MCF 10A (cell line): ENCODE measurements around the gene EP400. TPM values are rescaled to one million over a fixed set of nuclear protein-coding genes. Genes with fewer than 3 reads are reported as not detected.

Source experiments
- BruUV-seq: library from RNA; stranded (reverse); fragments of 400-500 nt; replicated peaks from 2 replicates; lab custom pipeline; 2021; lab: Mats Ljungman, UMichigan
- CTCF ChIA-PET: fragments of 300-600 bp; sonication (Branson Sonifier 250); formaldehyde crosslinking; extraction: SDS; loops from one replicate; lab custom pipeline; 2021; ENCODE audit warnings: antibody characterized with exemption, inconsistent platforms; lab: Yijun Ruan, JAX
- POLR2A ChIA-PET: fragments of 300-600, 350-650 bp; sonication (Branson Sonifier 250); formaldehyde crosslinking; extraction: SDS; loops from one replicate; lab custom pipeline; 2020; ENCODE audit warnings: antibody characterized with exemption, inconsistent platforms; lab: Yijun Ruan, JAX
- DNase-seq: peaks from one replicate; pipeline ENCODE4 v3.0.0-alpha.2; 2018; ENCODE audit not compliant: unreplicated experiment
- H3K27ac Mint-ChIP-seq: one replicate; pipeline ENCODE4 v1.8.0; 2022; ENCODE audit warnings: mild to moderate bottlenecking, low read depth, mixed read lengths; ENCODE audit not compliant: unreplicated experiment
- H3K27me3 Mint-ChIP-seq: one replicate; pipeline ENCODE4 v1.8.0; 2022; ENCODE audit warnings: mixed read lengths; ENCODE audit not compliant: insufficient read depth, unreplicated experiment
- H3K36me3 Mint-ChIP-seq: one replicate; pipeline ENCODE4 v1.8.0; 2022; ENCODE audit warnings: mild to moderate bottlenecking, moderate library complexity, mixed read lengths; ENCODE audit not compliant: insufficient read depth, unreplicated experiment
- H3K4me1 Mint-ChIP-seq: one replicate; pipeline ENCODE4 v1.8.0; 2022; ENCODE audit warnings: mixed read lengths; ENCODE audit not compliant: insufficient read depth, unreplicated experiment
- H3K4me3 Mint-ChIP-seq: one replicate; pipeline ENCODE4 v1.8.0; 2022; ENCODE audit warnings: mild to moderate bottlenecking, moderate library complexity, mixed read lengths; ENCODE audit not compliant: unreplicated experiment
- H3K9me3 Mint-ChIP-seq: one replicate; pipeline ENCODE4 v1.8.0; 2022; ENCODE audit warnings: mixed read lengths; ENCODE audit not compliant: unreplicated experiment
- CTCF ChIP-seq: fragments of 200-600 bp; IDR thresholded peaks from one replicate; pipeline ENCODE4 v1.8.0; 2022; ENCODE audit warnings: antibody characterized with exemption, mild to moderate bottlenecking; ENCODE audit not compliant: unreplicated experiment
- intact Hi-C: fragments of 100-400 bp; cut with micrococcal nuclease; formaldehyde crosslinking; loops from 2 replicates; pipeline ENCODE4 v1.14.1; 2022
- total RNA-seq: library from RNA; stranded (reverse); gene quantifications from 2 replicates; pipeline ENCODE4 v1.2.3, GENCODE V29; 2022

EP400 gene
- total RNA-seq, 1 experiment from 2014 or later, result 52.4 TPM

GRCh38 chr12:132075026-132075713 is 125.4 kb downstream of the EP400 start:
- ChIA-PET CTCF (interaction anchor here (0.5 to 0.6 kb wide), 2 partner anchors 14 to 66 kb away, joined by 3 read pairs; no protein-coding TSS in a partner anchor), POLR2A (interaction anchor here (1.2 kb wide), 1 partner anchor 8 kb away, joined by 3 read pairs; no protein-coding TSS in a partner anchor)
- BruUV-seq, result no TSS peak
- Mint-ChIP-seq H3K27me3 (no peaks in the 10 kb centered on the region), H3K9me3 (no peaks in the 10 kb centered on the region), H3K4me1 (no peaks in the 10 kb centered on the region), H3K4me3 (no peak overlapping the region), H3K36me3 (peaks cover 70% of the 10 kb centered on the region), H3K27ac (no peak overlapping the region)
- DNase-seq, result no peak
- intact Hi-C loops, result no loop called here
- TF ChIP-seq CTCF, result no peak

- CTCF ChIA-PET, result interaction anchor here (0.6 to 0.7 kb wide), 2 partner anchors 13 to 1067 kb away, joined by 3 read pairs; no protein-coding TSS in a partner anchor
- TF ChIP-seq CTCF, result no peak
- no TSS peak for BruUV-seq
- POLR2A ChIA-PET, result no interaction called here
- H3K4me1 Mint-ChIP-seq, result no peaks in the 10 kb centered on the region
- H3K4me3 Mint-ChIP-seq, result no peak overlapping the region
- H3K27me3 Mint-ChIP-seq, result no peaks in the 10 kb centered on the region
- intact Hi-C loops, result no loop called here
- peaks cover 70% of the 10 kb centered on the region for H3K36me3 Mint-ChIP-seq
- no peak for DNase-seq
- H3K9me3 Mint-ChIP-seq, result no peaks in the 10 kb centered on the region
- no peak overlapping the region for H3K27ac Mint-ChIP-seq
These were observed 126.2 kb downstream of the EP400 start for GRCh38 chr12:132075714-132076553.

DNA sequence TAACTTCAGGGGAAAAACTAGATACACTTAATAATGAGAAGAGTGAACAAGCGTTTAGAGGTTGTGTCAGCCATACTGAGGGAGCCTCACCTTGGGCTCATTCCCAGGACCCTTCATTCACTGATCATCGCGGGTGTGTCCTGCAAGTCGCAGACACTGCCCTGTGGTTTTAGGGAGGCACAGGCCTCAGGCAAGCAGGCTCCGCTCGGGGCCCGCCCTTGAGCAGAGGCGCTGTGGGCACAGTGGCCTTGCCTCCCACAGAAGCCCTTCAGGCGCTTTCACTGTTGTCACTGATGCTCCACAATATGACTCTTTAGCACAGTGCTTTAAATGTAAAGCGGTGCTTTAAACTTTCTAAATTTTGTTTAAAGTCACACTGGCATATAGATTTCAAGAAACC is 127.0 kb downstream of the EP400 start:
- H3K9me3 Mint-ChIP-seq, result no peaks in the 10 kb centered on the region
- peaks cover 69% of the 10 kb centered on the region for H3K36me3 Mint-ChIP-seq
- no peaks in the 10 kb centered on the region for H3K27me3 Mint-ChIP-seq
- H3K4me3 Mint-ChIP-seq, result no peak overlapping the region
- BruUV-seq, result no TSS peak
- ChIA-PET CTCF (no interaction called here), POLR2A (no interaction called here)
- no peak overlapping the region for H3K27ac Mint-ChIP-seq
- intact Hi-C loops, result no loop called here
- TF ChIP-seq CTCF, result no peak
- DNase-seq, result no peak
- no peaks in the 10 kb centered on the region for H3K4me1 Mint-ChIP-seq
